ENCODE data around the gene LSM3. TPM values are rescaled to one million over a fixed set of nuclear protein-coding genes. Genes with fewer than 3 reads are reported as not detected.

The LSM3 gene
- total RNA-seq, 2 donors from 2014 or later: 20.5 to 24.5 TPM

GRCh38 chr3:14150491-14151230 lies 28.0 kb upstream of the LSM3 start:
- Mint-ChIP-seq H3K27ac (peak overlapping the region; percentile 52 to 86), H3K9me3 (no peaks in the 10 kb centered on the region), H3K36me3 (peaks cover 0 to 10% of the 10 kb centered on the region in 2 donors)
- DNase-seq (ENCODE audit: low spot score in 2 of 2) (peak in 1 of 2 donors; percentile 48), ATAC-seq (no peak)

GRCh38 chr3:14151471-14152083 lies 27.0 kb upstream of the LSM3 start:
- ATAC-seq (no peak), DNase-seq (ENCODE audit: low spot score in 2 of 2) (no peak)
- no peaks in the 10 kb centered on the region for H3K9me3 Mint-ChIP-seq
- peaks cover 0 to 15% of the 10 kb centered on the region in 2 donors for H3K36me3 Mint-ChIP-seq
- H3K27ac Mint-ChIP-seq: no peak overlapping the region

- no peak for DNase-seq (ENCODE audit: low spot score in 2 of 2)
- no peaks in the 10 kb centered on the region for H3K9me3 Mint-ChIP-seq
- no peak overlapping the region for H3K27ac Mint-ChIP-seq
These were observed 26.2 kb upstream of the LSM3 start for GRCh38 chr3:14152233-14152962.

GRCh38 chr3:14152963-14153355 lies 25.7 kb upstream of the LSM3 start:
- ATAC-seq (no peak), DNase-seq (ENCODE audit: low spot score in 2 of 2) (no peak)
- Mint-ChIP-seq H3K9me3 (no peaks in the 10 kb centered on the region), H3K27ac (no peak overlapping the region), H3K36me3 (peaks cover 1 to 16% of the 10 kb centered on the region in 2 donors)

More at GRCh38 chr3:14152233-14152962, 26.2 kb upstream of the LSM3 start:
- H3K36me3 Mint-ChIP-seq: peaks cover 0 to 15% of the 10 kb centered on the region in 2 donors
- no peak for ATAC-seq

- Mint-ChIP-seq H3K36me3 (peaks cover 8 to 23% of the 10 kb centered on the region in 2 donors), H3K27ac (no peak overlapping the region)
- DNase-seq (ENCODE audit: low spot score in 2 of 2): no peak
These were observed 25.0 kb upstream of the LSM3 start for GRCh38 chr3:14153663-14154062.

GRCh38 chr3:14154276-14154675 lies 24.3 kb upstream of the LSM3 start:
- Mint-ChIP-seq H3K9me3 (no peaks in the 10 kb centered on the region), H3K36me3 (peaks cover 13 to 28% of the 10 kb centered on the region in 2 donors), H3K27ac (peak overlapping the region in 1 of 2 donors; percentile 25)
- ATAC-seq (no peak), DNase-seq (ENCODE audit: low spot score in 2 of 2) (no peak)

More at GRCh38 chr3:14153663-14154062, 25.0 kb upstream of the LSM3 start:
- H3K9me3 Mint-ChIP-seq: no peaks in the 10 kb centered on the region
- no peak for ATAC-seq

- DNase-seq (ENCODE audit: low spot score in 2 of 2): no peak
- Mint-ChIP-seq H3K27ac (peak overlapping the region in 1 of 2 donors; percentile 75), H3K9me3 (no peaks in the 10 kb centered on the region), H3K36me3 (peaks cover 13 to 28% of the 10 kb centered on the region in 2 donors)
- no peak for ATAC-seq
These were observed 23.6 kb upstream of the LSM3 start for GRCh38 chr3:14154895-14155440.

- peak overlapping the region; percentile 1 to 6 for H3K27ac Mint-ChIP-seq
- H3K9me3 Mint-ChIP-seq: no peaks in the 10 kb centered on the region
- peaks cover 26 to 39% of the 10 kb centered on the region in 2 donors for H3K36me3 Mint-ChIP-seq
- ATAC-seq (no peak), DNase-seq (ENCODE audit: low spot score in 2 of 2) (no peak)
These were observed 22.4 kb upstream of the LSM3 start for GRCh38 chr3:14156201-14156600.

- Mint-ChIP-seq H3K27ac (no peak overlapping the region), H3K36me3 (peaks cover 34 to 45% of the 10 kb centered on the region in 2 donors), H3K9me3 (peaks cover 3 to 5% of the 10 kb centered on the region in 2 donors)
- DNase-seq (ENCODE audit: low spot score in 2 of 2): no peak
- no peak for ATAC-seq
These were observed 21.6 kb upstream of the LSM3 start for GRCh38 chr3:14156843-14157561.

GRCh38 chr3:14157951-14158350 lies 20.7 kb upstream of the LSM3 start:
- H3K9me3 Mint-ChIP-seq: peaks cover 3 to 10% of the 10 kb centered on the region in 2 donors
- ATAC-seq (no peak), DNase-seq (ENCODE audit: low spot score in 2 of 2) (no peak)
- H3K36me3 Mint-ChIP-seq: peaks cover 43 to 54% of the 10 kb centered on the region in 2 donors
- no peak overlapping the region for H3K27ac Mint-ChIP-seq

GRCh38 chr3:14158370-14158769 lies 20.2 kb upstream of the LSM3 start:
- DNase-seq (ENCODE audit: low spot score in 2 of 2): no peak
- no peak for ATAC-seq

GRCh38 chr3:14159426-14159825 lies 19.2 kb upstream of the LSM3 start:
- DNase-seq (ENCODE audit: low spot score in 2 of 2): no peak
- Mint-ChIP-seq H3K36me3 (peaks cover 51 to 54% of the 10 kb centered on the region in 2 donors), H3K27ac (no peak overlapping the region)

More at GRCh38 chr3:14158370-14158769, 20.2 kb upstream of the LSM3 start:
- Mint-ChIP-seq H3K27ac (peak overlapping the region in 1 of 2 donors; percentile 86), H3K36me3 (peaks cover 46 to 54% of the 10 kb centered on the region in 2 donors), H3K9me3 (peaks cover 3 to 10% of the 10 kb centered on the region in 2 donors)

GRCh38 chr3:14161282-14161681 lies 17.3 kb upstream of the LSM3 start:
- ATAC-seq (no peak), DNase-seq (ENCODE audit: low spot score in 2 of 2) (no peak)
- Mint-ChIP-seq H3K27ac (no peak overlapping the region), H3K36me3 (peaks cover 59 to 68% of the 10 kb centered on the region in 2 donors), H3K9me3 (peaks cover 3 to 10% of the 10 kb centered on the region in 2 donors)

More at GRCh38 chr3:14159426-14159825, 19.2 kb upstream of the LSM3 start:
- ATAC-seq: no peak
- peaks cover 3 to 10% of the 10 kb centered on the region in 2 donors for H3K9me3 Mint-ChIP-seq

- Mint-ChIP-seq H3K9me3 (peaks cover 3 to 10% of the 10 kb centered on the region in 2 donors), H3K27ac (no peak overlapping the region), H3K36me3 (peaks cover 61 to 74% of the 10 kb centered on the region in 2 donors)
- no peak for ATAC-seq
- no peak for DNase-seq (ENCODE audit: low spot score in 2 of 2)
These were observed 16.4 kb upstream of the LSM3 start for GRCh38 chr3:14162178-14162577.

- DNase-seq (ENCODE audit: low spot score in 2 of 2) (no peak), ATAC-seq (no peak)
- peaks cover 0 to 5% of the 10 kb centered on the region in 2 donors for H3K9me3 Mint-ChIP-seq
- H3K36me3 Mint-ChIP-seq: peaks cover 48 to 58% of the 10 kb centered on the region in 2 donors
- peak overlapping the region in 1 of 2 donors; percentile 56 for H3K27ac Mint-ChIP-seq
These were observed 11.6 kb upstream of the LSM3 start for GRCh38 chr3:14166877-14167603.
